Activated B cell treated with CpG ODN at 0.5 μM for 24 hours (primary cell): ENCODE measurements around the gene POU4F3. TPM values are rescaled to one million over a fixed set of nuclear protein-coding genes. Genes with fewer than 3 reads are reported as not detected.

Experiments used
- ATAC-seq: fragments of 200-7000 bp; cut with Tn5 transposase; one replicate; pipeline ENCODE4 v1.10.0; 2021; ENCODE audit warnings: low read depth, mild to moderate bottlenecking, moderate library complexity
- CTCF ChIA-PET: fragments of 350-600 bp; sonication (Branson Sonifier 250); formaldehyde crosslinking; loops from one replicate; lab custom pipeline; 2021; ENCODE audit warnings: antibody characterized with exemption; lab: Charles Lee
- POLR2A ChIA-PET: fragments of 350-600 bp; sonication (Branson Sonifier 250); formaldehyde crosslinking; loops from one replicate; lab custom pipeline; 2021; ENCODE audit warnings: antibody characterized with exemption; lab: Charles Lee
- DNase-seq: peaks from one replicate; pipeline ENCODE4 v3.0.0; 2022
- H3K27ac Mint-ChIP-seq: one replicate; pipeline ENCODE4 v1.8.0; 2020; ENCODE audit warnings: mixed read lengths
- H3K27me3 Mint-ChIP-seq: one replicate; pipeline ENCODE4 v1.8.0; 2021; ENCODE audit warnings: mixed read lengths
- H3K36me3 Mint-ChIP-seq: one replicate; pipeline ENCODE4 v1.8.0; 2021; ENCODE audit warnings: low read depth, mixed read lengths
- H3K4me1 Mint-ChIP-seq: one replicate; pipeline ENCODE4 v1.8.0; 2021; ENCODE audit warnings: mixed read lengths
- H3K4me3 Mint-ChIP-seq: one replicate; pipeline ENCODE4 v1.8.0; 2020; ENCODE audit warnings: mild to moderate bottlenecking, mixed read lengths
- H3K9me3 Mint-ChIP-seq: one replicate; pipeline ENCODE4 v1.8.0; 2020; ENCODE audit warnings: mixed read lengths
- CTCF ChIP-seq: fragments of 200-600 bp; IDR thresholded peaks from one replicate; pipeline ENCODE4 v1.8.0; 2022; ENCODE audit warnings: antibody characterized with exemption, mild to moderate bottlenecking
- intact Hi-C: fragments of 100-400 bp; cut with micrococcal nuclease; formaldehyde crosslinking; loops from one replicate; pipeline ENCODE4 v1.15.1; 2024
- total RNA-seq: library from RNA; stranded (reverse); gene quantifications from 2 replicates; pipeline ENCODE4 v1.2.3, GENCODE V29; 2022

The POU4F3 gene
- total RNA-seq, 1 donor from 2014 or later: not detected

- no peak for ATAC-seq
- intact Hi-C loops: no loop called here
- TF ChIP-seq CTCF: no peak
- DNase-seq: no peak
- H3K27ac Mint-ChIP-seq: no peak overlapping the region
- no peaks in the 10 kb centered on the region for H3K36me3 Mint-ChIP-seq
- H3K9me3 Mint-ChIP-seq: no peaks in the 10 kb centered on the region
- peaks cover 11% of the 10 kb centered on the region for H3K27me3 Mint-ChIP-seq
- no peaks in the 10 kb centered on the region for H3K4me1 Mint-ChIP-seq
- no peak overlapping the region for H3K4me3 Mint-ChIP-seq
- ChIA-PET POLR2A (no interaction called here), CTCF (no interaction called here)
Observed at GRCh38 chr5:146301626-146302025, 37.0 kb upstream of the POU4F3 start.

DNA sequence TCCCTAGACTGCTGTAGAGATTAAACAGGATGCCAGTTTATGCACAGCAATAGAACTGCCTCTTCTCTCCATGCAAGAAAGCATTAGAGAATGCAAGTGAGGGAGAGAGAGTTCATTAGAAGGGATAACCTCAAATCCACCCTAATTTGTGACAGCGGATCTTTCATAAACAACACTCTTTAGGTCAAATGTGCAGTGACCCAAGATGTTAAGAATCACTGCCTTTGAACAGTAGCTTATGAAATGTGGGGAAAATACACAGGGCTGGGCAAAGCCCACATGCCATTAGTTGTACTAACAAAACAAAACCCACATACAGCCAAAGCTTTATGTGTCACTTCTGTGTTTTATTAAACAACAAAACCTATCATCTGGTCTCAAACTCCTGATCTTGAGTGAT, 36.2 kb upstream of the POU4F3 start:
- Mint-ChIP-seq H3K9me3 (no peaks in the 10 kb centered on the region), H3K4me3 (no peak overlapping the region), H3K36me3 (no peaks in the 10 kb centered on the region), H3K27me3 (peaks cover 11% of the 10 kb centered on the region), H3K4me1 (no peaks in the 10 kb centered on the region), H3K27ac (no peak overlapping the region)
- TF ChIP-seq CTCF: no peak
- ATAC-seq (no peak), DNase-seq (no peak)
- POLR2A ChIA-PET: no interaction called here
- intact Hi-C loops: no loop called here
- CTCF ChIA-PET: no interaction called here

GRCh38 chr5:146306838-146307237, 31.8 kb upstream of the POU4F3 start:
- Mint-ChIP-seq H3K9me3 (no peaks in the 10 kb centered on the region), H3K4me1 (no peaks in the 10 kb centered on the region), H3K36me3 (no peaks in the 10 kb centered on the region), H3K4me3 (no peak overlapping the region), H3K27ac (no peak overlapping the region), H3K27me3 (peaks cover 20% of the 10 kb centered on the region)
- TF ChIP-seq CTCF: no peak
- ChIA-PET CTCF (no interaction called here), POLR2A (no interaction called here)
- DNase-seq (no peak), ATAC-seq (no peak)
- intact Hi-C loops: no loop called here

DNA sequence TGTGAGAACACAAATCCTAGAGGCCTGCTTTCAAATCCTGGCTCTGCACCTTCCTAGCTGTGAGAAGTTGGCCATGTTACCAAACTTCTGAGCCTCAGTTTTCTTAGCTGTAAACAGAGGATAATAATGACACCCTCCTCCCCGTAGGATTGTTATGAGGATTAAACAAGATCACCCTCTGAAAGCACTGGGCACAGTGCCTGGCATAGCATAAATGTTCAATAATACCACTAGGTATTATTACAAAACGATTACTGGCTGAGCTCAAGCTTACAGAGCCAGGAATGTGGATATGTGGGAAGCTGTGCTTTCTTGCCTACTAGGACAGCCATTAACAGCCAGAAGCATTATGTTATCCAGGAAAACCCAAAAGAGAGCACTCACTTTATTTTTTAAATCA, 30.8 kb upstream of the POU4F3 start:
- intact Hi-C loops: no loop called here
- no peak overlapping the region for H3K4me3 Mint-ChIP-seq
- no peak overlapping the region for H3K27ac Mint-ChIP-seq
- H3K9me3 Mint-ChIP-seq: no peaks in the 10 kb centered on the region
- ATAC-seq (no peak), DNase-seq (no peak)
- peaks cover 17% of the 10 kb centered on the region for H3K27me3 Mint-ChIP-seq
- ChIA-PET CTCF (no interaction called here), POLR2A (no interaction called here)
- H3K4me1 Mint-ChIP-seq: peaks cover under 1% of the 10 kb centered on the region
- no peaks in the 10 kb centered on the region for H3K36me3 Mint-ChIP-seq
- TF ChIP-seq CTCF: no peak

DNA sequence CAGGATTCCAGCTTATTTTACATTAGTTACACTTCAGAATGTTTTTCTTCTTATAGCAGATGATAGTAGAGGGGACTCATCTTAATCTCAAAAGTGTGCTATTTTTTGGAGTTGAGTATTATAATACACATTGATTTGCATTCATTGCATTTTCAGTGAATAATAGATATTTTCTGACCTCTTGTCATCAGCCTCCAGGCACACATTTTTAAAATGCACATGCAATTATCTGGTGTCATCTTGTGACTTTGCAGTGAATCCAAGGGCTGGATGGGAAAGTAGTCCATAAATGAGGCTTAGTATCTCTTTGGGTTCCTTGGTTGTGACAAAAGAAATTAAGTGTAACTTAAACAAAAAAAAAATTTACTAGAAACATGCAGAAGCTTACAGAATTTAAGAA, 28.1 kb upstream of the POU4F3 start:
- CTCF ChIA-PET: no interaction called here
- Mint-ChIP-seq H3K36me3 (no peaks in the 10 kb centered on the region), H3K27me3 (peaks cover 25% of the 10 kb centered on the region), H3K4me1 (peaks cover 7% of the 10 kb centered on the region), H3K27ac (no peak overlapping the region), H3K9me3 (no peaks in the 10 kb centered on the region), H3K4me3 (no peak overlapping the region)
- POLR2A ChIA-PET: no interaction called here
- ATAC-seq: no peak
- intact Hi-C loops: no loop called here
- TF ChIP-seq CTCF: no peak
- no peak for DNase-seq
